DND-41 (cell line): Measurements from ENCODE around the gene WHRN.

Experiments used
- ATAC-seq: fragments of 200-7000 bp; cut with Tn5 transposase; 3 replicates; pipeline ENCODE4 v1.9.1; 2021; ENCODE audit warnings: low read depth; ENCODE audit not compliant: insufficient read depth
- DNase-seq: peaks from one replicate; pipeline ENCODE4 v3.0.0-alpha.2; 2020
- H2AFZ ChIP-seq: 2 replicates; pipeline ENCODE4 v1.6.0; 2012; ENCODE audit warnings: low read depth, low read length
- H3K27ac ChIP-seq: 2 replicates; pipeline ENCODE4 v1.5.1; 2012; ENCODE audit warnings: low read length, inconsistent platforms
- H3K27me3 ChIP-seq: fragments of 200-600 bp; sonication (generic); 2 replicates; pipeline ENCODE4 v1.6.0; 2012; ENCODE audit warnings: low read length, mild to moderate bottlenecking, inconsistent platforms; ENCODE audit not compliant: insufficient read depth, poor library complexity
- H3K36me3 ChIP-seq: 2 replicates; pipeline ENCODE4 v1.5.1; 2012; ENCODE audit warnings: low read length, inconsistent platforms; ENCODE audit not compliant: insufficient read depth
- H3K4me1 ChIP-seq: 2 replicates; pipeline ENCODE4 v1.5.1; 2012; ENCODE audit warnings: mild to moderate bottlenecking, low read length; ENCODE audit not compliant: insufficient read depth
- H3K4me2 ChIP-seq: 2 replicates; pipeline ENCODE4 v1.6.0; 2012; ENCODE audit warnings: mild to moderate bottlenecking, moderate library complexity, low read length, inconsistent platforms; ENCODE audit not compliant: insufficient read depth
- H3K4me3 ChIP-seq, 2 experiments: fragments of 200-600 bp in 1 of 2; shearing (Covaris generic) in 1 of 2; 2 replicates each; pipeline ENCODE4 v1.5.1; 2012 to 2016; ENCODE audit warnings: inconsistent platforms in 2 of 2, low read length in 2 of 2, mild to moderate bottlenecking in 2 of 2, low read depth in 1 of 2, moderate library complexity in 1 of 2
- H3K79me2 ChIP-seq: 2 replicates; pipeline ENCODE4 v1.6.0; 2012; ENCODE audit warnings: low read length, inconsistent platforms; ENCODE audit not compliant: insufficient read depth
- H3K9ac ChIP-seq: 2 replicates; pipeline ENCODE4 v1.6.0; 2012; ENCODE audit warnings: low read depth, mild to moderate bottlenecking, inconsistent platforms, low read length, moderate library complexity
- H3K9me3 ChIP-seq: 2 replicates; pipeline ENCODE4 v1.5.1; 2012; ENCODE audit warnings: low read length, moderate library complexity, mild to moderate bottlenecking, inconsistent platforms; ENCODE audit not compliant: insufficient read depth, severe bottlenecking
- H4K20me1 ChIP-seq: 2 replicates; pipeline ENCODE4 v1.6.0; 2012; ENCODE audit warnings: low read length; ENCODE audit not compliant: insufficient read depth
- EZH2 ChIP-seq: IDR thresholded peaks from 3 replicates; pipeline ENCODE4 v1.6.1; 2012; ENCODE audit warnings: borderline replicate concordance, low read depth, mild to moderate bottlenecking, moderate library complexity, low read length, inconsistent platforms; ENCODE audit not compliant: severe bottlenecking
- TF ChIP-seq, protein P1 (sequence below): IDR thresholded peaks from 2 replicates; pipeline ENCODE4 v1.5.1; 2012; ENCODE audit warnings: borderline replicate concordance, low read length, moderate library complexity, mild to moderate bottlenecking; ENCODE audit not compliant: poor library complexity, severe bottlenecking; ENCODE audit errors: extremely low read depth

The WHRN gene

DNA sequence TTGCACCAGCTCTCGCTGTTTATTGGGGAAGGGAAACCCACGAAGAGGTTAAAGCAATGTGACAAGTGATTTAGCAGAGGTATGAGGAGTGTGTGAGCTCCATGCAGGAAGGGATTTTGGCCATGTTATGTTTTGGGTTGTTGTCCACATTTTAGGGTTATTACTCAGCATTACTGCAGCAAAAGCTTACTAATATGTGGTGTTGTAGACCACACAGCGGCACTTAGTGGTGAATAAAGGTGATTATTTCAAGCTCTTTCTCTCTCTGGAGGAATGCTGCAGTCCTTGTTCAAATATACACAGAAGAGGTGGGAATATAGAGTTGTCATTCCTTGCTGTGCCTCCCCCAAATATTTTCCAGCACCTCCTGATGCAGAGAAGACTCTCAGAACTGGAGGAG, 87.8 kb downstream of the WHRN start:
- no peaks in the 10 kb centered on the region for H3K27me3 ChIP-seq
- no peaks in the 10 kb centered on the region for H4K20me1 ChIP-seq
- no peaks in the 10 kb centered on the region for H3K79me2 ChIP-seq
- H3K9ac ChIP-seq = no peak overlapping the region
- no peak overlapping the region for H2AFZ ChIP-seq
- H3K27ac ChIP-seq = no peak overlapping the region
- no peak overlapping the region for H3K4me3 ChIP-seq
- no peak overlapping the region for H3K4me2 ChIP-seq
- ATAC-seq (no peak), DNase-seq (no peak)
- no peaks in the 10 kb centered on the region for H3K4me1 ChIP-seq
- no peak for TF ChIP-seq EZH2
- TF ChIP-seq, protein P1, sequence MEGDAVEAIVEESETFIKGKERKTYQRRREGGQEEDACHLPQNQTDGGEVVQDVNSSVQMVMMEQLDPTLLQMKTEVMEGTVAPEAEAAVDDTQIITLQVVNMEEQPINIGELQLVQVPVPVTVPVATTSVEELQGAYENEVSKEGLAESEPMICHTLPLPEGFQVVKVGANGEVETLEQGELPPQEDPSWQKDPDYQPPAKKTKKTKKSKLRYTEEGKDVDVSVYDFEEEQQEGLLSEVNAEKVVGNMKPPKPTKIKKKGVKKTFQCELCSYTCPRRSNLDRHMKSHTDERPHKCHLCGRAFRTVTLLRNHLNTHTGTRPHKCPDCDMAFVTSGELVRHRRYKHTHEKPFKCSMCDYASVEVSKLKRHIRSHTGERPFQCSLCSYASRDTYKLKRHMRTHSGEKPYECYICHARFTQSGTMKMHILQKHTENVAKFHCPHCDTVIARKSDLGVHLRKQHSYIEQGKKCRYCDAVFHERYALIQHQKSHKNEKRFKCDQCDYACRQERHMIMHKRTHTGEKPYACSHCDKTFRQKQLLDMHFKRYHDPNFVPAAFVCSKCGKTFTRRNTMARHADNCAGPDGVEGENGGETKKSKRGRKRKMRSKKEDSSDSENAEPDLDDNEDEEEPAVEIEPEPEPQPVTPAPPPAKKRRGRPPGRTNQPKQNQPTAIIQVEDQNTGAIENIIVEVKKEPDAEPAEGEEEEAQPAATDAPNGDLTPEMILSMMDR = no peak
- H3K36me3 ChIP-seq = no peaks in the 10 kb centered on the region
- no peaks in the 10 kb centered on the region for H3K9me3 ChIP-seq

DNA sequence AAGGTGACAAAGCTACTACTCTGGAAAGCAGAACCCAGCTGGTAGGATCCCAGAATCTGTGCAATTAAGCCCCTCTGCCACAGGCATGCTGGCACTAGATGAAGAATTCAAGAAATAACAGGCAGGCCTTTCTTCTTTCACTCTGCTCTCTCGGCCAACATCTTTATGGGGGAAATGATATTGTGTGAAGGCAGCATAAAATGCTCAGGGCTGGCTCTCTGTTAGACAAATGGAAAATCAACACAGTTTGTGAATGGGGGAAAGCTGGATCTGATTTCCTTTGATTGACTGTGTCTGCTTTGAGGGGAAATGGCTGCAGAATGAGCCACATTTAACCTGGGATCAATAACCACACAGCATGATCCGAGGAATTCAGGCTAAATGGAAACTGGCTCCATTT, 88.4 kb downstream of the WHRN start:
- ATAC-seq (no peak), DNase-seq (no peak)
- H3K4me2 ChIP-seq = no peak overlapping the region
- H3K9ac ChIP-seq = no peak overlapping the region
- no peaks in the 10 kb centered on the region for H3K4me1 ChIP-seq
- no peaks in the 10 kb centered on the region for H3K79me2 ChIP-seq
- no peaks in the 10 kb centered on the region for H4K20me1 ChIP-seq
- H2AFZ ChIP-seq = no peak overlapping the region
- no peaks in the 10 kb centered on the region for H3K36me3 ChIP-seq
- H3K4me3 ChIP-seq = no peak overlapping the region
- H3K9me3 ChIP-seq = no peaks in the 10 kb centered on the region
- H3K27me3 ChIP-seq = no peaks in the 10 kb centered on the region
- TF ChIP-seq EZH2 = no peak
- TF ChIP-seq, protein P1 = no peak
- no peak overlapping the region for H3K27ac ChIP-seq

DNA sequence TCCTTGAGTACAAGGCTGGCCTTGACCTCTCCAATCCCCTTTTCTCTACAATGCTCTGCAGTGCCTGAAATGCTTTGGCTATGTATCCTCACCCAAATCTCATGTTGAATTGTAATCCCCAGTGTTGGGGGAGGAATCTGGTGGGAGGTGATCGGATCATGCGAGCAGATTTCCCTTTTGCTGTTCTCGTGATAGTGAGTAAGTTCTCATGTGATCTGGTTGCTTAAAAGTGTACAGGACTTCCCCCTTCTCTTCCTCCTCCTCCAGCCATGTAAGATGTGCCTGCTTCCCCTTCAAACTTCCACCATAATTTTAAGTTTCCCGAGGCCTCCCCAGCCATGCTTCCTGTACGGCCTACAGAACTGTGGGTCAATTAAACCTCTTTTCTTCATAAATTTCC, 89.0 kb downstream of the WHRN start:
- no peaks in the 10 kb centered on the region for H3K36me3 ChIP-seq
- H3K4me2 ChIP-seq = no peak overlapping the region
- no peaks in the 10 kb centered on the region for H3K79me2 ChIP-seq
- no peaks in the 10 kb centered on the region for H3K27me3 ChIP-seq
- no peaks in the 10 kb centered on the region for H3K4me1 ChIP-seq
- no peak overlapping the region for H3K27ac ChIP-seq
- ATAC-seq = no peak
- H2AFZ ChIP-seq = no peak overlapping the region
- no peak overlapping the region for H3K9ac ChIP-seq
- no peaks in the 10 kb centered on the region for H4K20me1 ChIP-seq
- H3K4me3 ChIP-seq = no peak overlapping the region
- H3K9me3 ChIP-seq = no peaks in the 10 kb centered on the region
- no peak for TF ChIP-seq EZH2
- TF ChIP-seq, protein P1 = no peak
- DNase-seq = no peak

DNA sequence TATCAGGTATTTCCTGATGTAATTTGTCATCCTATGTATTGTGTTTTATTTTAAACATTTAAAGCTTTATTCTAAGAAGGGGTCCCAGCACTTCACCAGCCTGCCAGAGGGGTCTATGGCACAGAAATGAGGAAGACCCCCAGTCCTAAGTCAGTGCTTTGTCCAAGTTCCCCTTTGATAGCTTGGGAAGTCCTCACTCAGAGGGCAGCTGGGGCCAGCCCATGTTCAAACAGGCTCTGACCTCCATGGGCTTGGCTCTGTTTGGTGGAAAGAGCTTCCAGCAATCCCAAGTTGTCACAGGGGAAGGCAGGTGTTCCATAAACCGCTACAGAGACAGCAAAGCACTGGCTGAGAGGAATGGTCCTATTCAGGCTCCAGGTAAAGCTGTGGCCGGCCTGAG, 90.9 kb downstream of the WHRN start:
- Histone ChIP-seq H3K27me3 (no peaks in the 10 kb centered on the region), H4K20me1 (no peaks in the 10 kb centered on the region), H3K4me2 (no peak overlapping the region), H3K36me3 (no peaks in the 10 kb centered on the region), H3K27ac (no peak overlapping the region), H3K4me1 (no peaks in the 10 kb centered on the region), H3K4me3 (no peak overlapping the region), H3K9ac (no peak overlapping the region), H3K79me2 (no peaks in the 10 kb centered on the region), H2AFZ (no peak overlapping the region), H3K9me3 (no peaks in the 10 kb centered on the region)
- ATAC-seq = no peak
- DNase-seq = no peak
- TF ChIP-seq, protein P1 = no peak
- no peak for TF ChIP-seq EZH2
